Calu3 (cell line): ENCODE measurements around the gene FERMT1. TPM values are rescaled to one million over a fixed set of nuclear protein-coding genes. Genes with fewer than 3 reads are reported as not detected.

Experiments used
- BruUV-seq: library from RNA; stranded (reverse); fragments of 400-500 nt; replicated peaks from 2 replicates; lab custom pipeline; 2021; lab: Mats Ljungman, UMichigan
- CTCF ChIA-PET: fragments of 300-600 bp; sonication (Branson Sonifier 250); formaldehyde crosslinking; loops from one replicate; lab custom pipeline; 2022; ENCODE audit warnings: antibody characterized with exemption; lab: Charles Lee
- DNase-seq: peaks from one replicate; pipeline ENCODE4 v3.0.0; 2022
- H3K27ac Mint-ChIP-seq: one replicate; pipeline ENCODE4 v1.8.0; 2022; ENCODE audit warnings: mixed read lengths; ENCODE audit not compliant: unreplicated experiment
- H3K27me3 Mint-ChIP-seq: one replicate; pipeline ENCODE4 v1.8.0; 2022; ENCODE audit warnings: mixed read lengths; ENCODE audit not compliant: unreplicated experiment
- H3K36me3 Mint-ChIP-seq: one replicate; pipeline ENCODE4 v1.8.0; 2022; ENCODE audit warnings: mild to moderate bottlenecking, moderate library complexity, mixed read lengths; ENCODE audit not compliant: insufficient read depth, unreplicated experiment
- H3K4me1 Mint-ChIP-seq: one replicate; pipeline ENCODE4 v1.8.0; 2022; ENCODE audit warnings: mild to moderate bottlenecking, low read depth, mixed read lengths; ENCODE audit not compliant: unreplicated experiment
- H3K4me3 Mint-ChIP-seq: one replicate; pipeline ENCODE4 v1.8.0; 2022; ENCODE audit warnings: mild to moderate bottlenecking, low read depth, moderate library complexity, mixed read lengths; ENCODE audit not compliant: unreplicated experiment
- H3K9me3 Mint-ChIP-seq: one replicate; pipeline ENCODE4 v1.8.0; 2022; ENCODE audit warnings: low read depth, mixed read lengths; ENCODE audit not compliant: unreplicated experiment
- intact Hi-C: fragments of 100-400 bp; cut with micrococcal nuclease; formaldehyde crosslinking; loops from one replicate; pipeline ENCODE4 v1.10.0; 2022; ENCODE audit not compliant: unreplicated experiment
- total RNA-seq: library from RNA; stranded (reverse); gene quantifications from 2 replicates; pipeline ENCODE4 v1.2.3, GENCODE V29; 2022
- TF ChIP-seq, protein P1 (sequence below): fragments of 200-600 bp; IDR thresholded peaks from one replicate; pipeline ENCODE4 v1.8.0; 2022; ENCODE audit warnings: antibody characterized with exemption; ENCODE audit not compliant: unreplicated experiment

FERMT1 gene
- total RNA-seq, 1 experiment from 2014 or later: 23.5 TPM

DNA sequence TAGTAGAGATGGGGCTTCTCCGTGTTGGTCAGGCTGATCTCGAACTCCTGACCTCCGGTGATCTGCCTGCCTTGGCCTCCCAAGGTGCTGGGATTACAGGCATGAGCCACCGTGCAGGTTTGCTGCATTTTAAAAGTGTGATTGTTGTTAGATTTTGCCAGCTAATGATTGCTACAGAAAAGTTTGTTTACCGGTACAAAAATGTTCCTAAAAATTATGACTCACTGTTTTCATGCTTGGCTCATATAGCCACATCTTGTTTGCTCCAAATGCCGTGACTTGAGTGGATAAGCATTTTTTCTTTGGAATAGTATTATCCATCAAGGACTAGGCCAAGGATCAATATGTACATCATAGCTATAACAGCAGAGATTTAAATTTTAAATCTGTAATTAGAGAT lies 93.3 kb downstream of the FERMT1 start:
- no peaks in the 10 kb centered on the region for H3K9me3 Mint-ChIP-seq
- H3K4me3 Mint-ChIP-seq: no peak overlapping the region
- no peak for DNase-seq
- CTCF ChIA-PET: interaction anchor here (0.6 kb wide), 1 partner anchor 231 kb away, joined by 4 read pairs; no protein-coding TSS in a partner anchor
- peaks cover 5% of the 10 kb centered on the region for H3K36me3 Mint-ChIP-seq
- no peak overlapping the region for H3K27ac Mint-ChIP-seq
- H3K27me3 Mint-ChIP-seq: no peaks in the 10 kb centered on the region
- intact Hi-C loops: no loop called here
- TF ChIP-seq, protein P1, sequence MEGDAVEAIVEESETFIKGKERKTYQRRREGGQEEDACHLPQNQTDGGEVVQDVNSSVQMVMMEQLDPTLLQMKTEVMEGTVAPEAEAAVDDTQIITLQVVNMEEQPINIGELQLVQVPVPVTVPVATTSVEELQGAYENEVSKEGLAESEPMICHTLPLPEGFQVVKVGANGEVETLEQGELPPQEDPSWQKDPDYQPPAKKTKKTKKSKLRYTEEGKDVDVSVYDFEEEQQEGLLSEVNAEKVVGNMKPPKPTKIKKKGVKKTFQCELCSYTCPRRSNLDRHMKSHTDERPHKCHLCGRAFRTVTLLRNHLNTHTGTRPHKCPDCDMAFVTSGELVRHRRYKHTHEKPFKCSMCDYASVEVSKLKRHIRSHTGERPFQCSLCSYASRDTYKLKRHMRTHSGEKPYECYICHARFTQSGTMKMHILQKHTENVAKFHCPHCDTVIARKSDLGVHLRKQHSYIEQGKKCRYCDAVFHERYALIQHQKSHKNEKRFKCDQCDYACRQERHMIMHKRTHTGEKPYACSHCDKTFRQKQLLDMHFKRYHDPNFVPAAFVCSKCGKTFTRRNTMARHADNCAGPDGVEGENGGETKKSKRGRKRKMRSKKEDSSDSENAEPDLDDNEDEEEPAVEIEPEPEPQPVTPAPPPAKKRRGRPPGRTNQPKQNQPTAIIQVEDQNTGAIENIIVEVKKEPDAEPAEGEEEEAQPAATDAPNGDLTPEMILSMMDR: no peak
- no TSS peak for BruUV-seq
- no peaks in the 10 kb centered on the region for H3K4me1 Mint-ChIP-seq

DNA sequence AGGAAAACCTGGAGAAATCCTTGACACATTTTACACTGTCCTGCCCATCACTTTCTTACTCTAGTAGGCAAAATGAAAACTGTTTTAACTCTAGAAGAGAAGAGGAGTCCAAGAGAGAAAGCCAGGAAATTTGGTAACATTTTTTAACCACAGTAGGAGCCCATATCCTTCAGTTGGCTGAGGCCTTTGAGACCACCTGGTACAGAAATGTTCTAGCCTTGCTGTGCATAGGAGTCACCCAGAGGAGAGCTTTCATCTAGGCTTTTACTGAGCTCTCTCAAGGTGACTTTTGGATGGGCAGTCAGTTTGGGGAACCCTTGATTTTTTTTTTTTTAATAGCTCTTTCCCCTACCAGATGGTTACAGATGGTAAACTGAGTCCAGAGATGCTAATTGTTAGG lies 94.0 kb downstream of the FERMT1 start:
- Mint-ChIP-seq H3K9me3 (no peaks in the 10 kb centered on the region), H3K4me3 (no peak overlapping the region), H3K27me3 (no peaks in the 10 kb centered on the region), H3K36me3 (peaks cover 5% of the 10 kb centered on the region), H3K27ac (no peak overlapping the region), H3K4me1 (no peaks in the 10 kb centered on the region)
- CTCF ChIA-PET: interaction anchor here (0.6 kb wide), 1 partner anchor 230 kb away, joined by 4 read pairs; no protein-coding TSS in a partner anchor
- TF ChIP-seq, protein P1: no peak
- BruUV-seq: no TSS peak
- intact Hi-C loops: no loop called here
- DNase-seq: no peak

DNA sequence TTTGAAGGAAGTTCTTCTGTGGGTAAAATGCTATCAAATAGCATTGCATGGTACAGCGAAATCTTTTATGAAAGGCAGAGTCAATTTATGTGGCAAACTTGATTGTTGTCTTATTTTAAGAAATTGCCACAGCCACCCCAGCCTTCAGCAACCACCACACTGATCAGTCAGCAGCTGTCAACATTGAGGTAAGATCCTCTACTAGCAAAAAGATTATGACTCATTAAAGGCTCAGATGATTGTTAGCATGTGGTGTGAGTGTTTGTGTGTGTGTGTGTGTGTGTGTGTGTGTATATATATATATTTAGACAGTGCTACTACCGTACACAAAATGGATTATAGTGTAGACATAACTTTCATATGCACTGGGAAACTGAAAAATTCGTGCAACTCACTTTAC lies 96.8 kb downstream of the FERMT1 start:
- no peaks in the 10 kb centered on the region for H3K27me3 Mint-ChIP-seq
- intact Hi-C loops: no loop called here
- no peak for DNase-seq
- CTCF ChIA-PET: no interaction called here
- TF ChIP-seq, protein P1: no peak
- H3K36me3 Mint-ChIP-seq: peaks cover 6% of the 10 kb centered on the region
- H3K4me3 Mint-ChIP-seq: no peak overlapping the region
- H3K27ac Mint-ChIP-seq: no peak overlapping the region
- BruUV-seq: no TSS peak
- no peaks in the 10 kb centered on the region for H3K9me3 Mint-ChIP-seq
- H3K4me1 Mint-ChIP-seq: no peaks in the 10 kb centered on the region

Other genes with a start within 250 kb of the FERMT1 start
- 0.15 TPM in 1 of 2 replicates, not detected in the other for gene CHGB, start 211.5 kb downstream of the FERMT1 start, total RNA-seq
- gene TRMT6, start 172.5 kb downstream of the FERMT1 start, total RNA-seq: 14.2 and 15.5 TPM in 2 replicates
- gene MCM8, start 172.4 kb downstream of the FERMT1 start, total RNA-seq: 18.4 and 20.6 TPM in 2 replicates
- gene CRLS1, start 116.9 kb downstream of the FERMT1 start, total RNA-seq: 21.6 and 25.4 TPM in 2 replicates
- 2.0 and 2.6 TPM in 2 replicates for gene LRRN4, start 69.0 kb downstream of the FERMT1 start, total RNA-seq